Measurements from ENCODE around the gene CHAF1A. TPM values are rescaled to one million over a fixed set of nuclear protein-coding genes. Genes with fewer than 3 reads are reported as not detected.

Gene CHAF1A
- total and polyA plus RNA-seq, 2 donors (not counting 1 experiment from before 2014, with no cell fraction given) = 5.9 TPM

- TF ChIP-seq EZH2 (IDR thresholded peaks at IDR 0.05; ENCODE audit: low read length, missing control alignments) = no peak
- TF ChIP-seq, protein P1, sequence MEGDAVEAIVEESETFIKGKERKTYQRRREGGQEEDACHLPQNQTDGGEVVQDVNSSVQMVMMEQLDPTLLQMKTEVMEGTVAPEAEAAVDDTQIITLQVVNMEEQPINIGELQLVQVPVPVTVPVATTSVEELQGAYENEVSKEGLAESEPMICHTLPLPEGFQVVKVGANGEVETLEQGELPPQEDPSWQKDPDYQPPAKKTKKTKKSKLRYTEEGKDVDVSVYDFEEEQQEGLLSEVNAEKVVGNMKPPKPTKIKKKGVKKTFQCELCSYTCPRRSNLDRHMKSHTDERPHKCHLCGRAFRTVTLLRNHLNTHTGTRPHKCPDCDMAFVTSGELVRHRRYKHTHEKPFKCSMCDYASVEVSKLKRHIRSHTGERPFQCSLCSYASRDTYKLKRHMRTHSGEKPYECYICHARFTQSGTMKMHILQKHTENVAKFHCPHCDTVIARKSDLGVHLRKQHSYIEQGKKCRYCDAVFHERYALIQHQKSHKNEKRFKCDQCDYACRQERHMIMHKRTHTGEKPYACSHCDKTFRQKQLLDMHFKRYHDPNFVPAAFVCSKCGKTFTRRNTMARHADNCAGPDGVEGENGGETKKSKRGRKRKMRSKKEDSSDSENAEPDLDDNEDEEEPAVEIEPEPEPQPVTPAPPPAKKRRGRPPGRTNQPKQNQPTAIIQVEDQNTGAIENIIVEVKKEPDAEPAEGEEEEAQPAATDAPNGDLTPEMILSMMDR (conservative IDR thresholded peaks at IDR 0.05 in 1 of 2, IDR thresholded peaks at IDR 0.05 in 1 of 2; ENCODE audit: low read depth in 1 of 2, low read length in 2 of 2) = no peak
- Histone ChIP-seq H4K20me1 (ENCODE audit: control insufficient read depth, extremely low read depth, insufficient read depth, low read length) (no peaks in the 10 kb centered on the region), H3K79me2 (ENCODE audit: control insufficient read depth, insufficient read depth, low read length) (no peaks in the 10 kb centered on the region), H3K36me3 (ENCODE audit: control insufficient read depth, insufficient read depth, low read length) (peaks cover 36% of the 10 kb centered on the region), H3K4me1 (ENCODE audit: control insufficient read depth, extremely low read depth, insufficient read depth, low read length) (no peaks in the 10 kb centered on the region), H3K27ac (ENCODE audit: insufficient read depth, low read length) (no peak overlapping the region), H2AFZ (ENCODE audit: low read length) (no peak overlapping the region), H3K27me3 (ENCODE audit: control insufficient read depth, insufficient read depth, low read length) (no peaks in the 10 kb centered on the region), H3K4me3 (replicated peaks in 1 of 4; ENCODE audit: control extremely low read depth in 1 of 4, insufficient read depth in 1 of 4, low read depth in 3 of 4, low read length in 4 of 4) (no peak overlapping the region), H3K9me3 (ENCODE audit: control insufficient read depth, insufficient read depth, low read depth, low read length) (no peaks in the 10 kb centered on the region), H3K9ac (ENCODE audit: insufficient read depth, low read length) (no peak overlapping the region), H3K4me2 (ENCODE audit: extremely low read depth, insufficient read depth, low read length) (no peak overlapping the region)
- DNase-seq (ENCODE audit: low read depth in 2 of 2) = no peak
Measured at GRCh38 chr19:4357921-4358326, 44.5 kb upstream of the CHAF1A start.

DNA sequence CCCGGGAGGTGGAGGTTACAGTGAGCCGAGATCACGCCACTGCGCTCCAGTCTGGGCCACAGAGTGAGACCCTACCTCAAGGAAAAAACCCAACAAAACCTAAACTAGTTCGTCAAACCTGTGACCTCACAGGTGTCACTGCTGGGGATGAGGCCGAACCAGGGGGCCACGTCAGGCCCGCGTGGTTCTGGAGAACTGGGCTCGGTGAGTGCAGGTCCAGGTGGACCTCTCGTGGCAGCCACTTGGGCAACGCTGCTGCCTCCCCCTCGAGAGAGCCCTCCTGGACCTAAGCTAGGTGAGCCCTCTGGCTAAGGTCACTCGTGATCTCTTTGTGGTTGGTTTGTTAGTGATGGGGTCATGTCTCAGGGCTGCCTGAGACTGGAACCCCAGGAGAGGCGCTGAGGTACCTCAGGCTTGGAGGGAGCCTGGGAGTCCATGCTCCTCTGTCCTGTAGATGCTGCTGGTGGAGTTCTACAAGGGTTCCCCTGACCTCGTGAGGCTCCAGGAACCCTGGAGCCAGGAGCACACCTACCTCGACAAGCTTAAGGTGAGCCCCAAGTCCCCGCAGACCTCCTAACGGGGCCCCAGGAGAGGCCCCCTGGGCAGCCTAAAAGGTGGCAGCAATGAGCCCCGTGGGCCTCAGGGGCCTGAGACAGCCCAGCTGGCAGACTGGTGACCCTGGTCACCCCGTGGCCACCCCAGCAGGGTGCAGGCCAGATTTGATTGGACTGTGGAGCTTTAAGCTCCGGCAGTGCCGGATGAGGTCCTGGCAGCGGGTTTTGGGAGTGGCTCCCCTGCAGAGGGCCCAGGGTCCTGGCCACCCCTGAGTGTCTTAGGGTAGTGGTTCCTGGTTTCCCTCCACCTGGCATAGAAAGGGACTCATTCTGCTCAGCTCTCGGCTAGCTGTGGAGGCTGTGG is 43.5 kb upstream of the CHAF1A start:
- Histone ChIP-seq H3K36me3 (ENCODE audit: control insufficient read depth, insufficient read depth, low read length) (peaks cover 44% of the 10 kb centered on the region), H3K9ac (ENCODE audit: insufficient read depth, low read length) (no peak overlapping the region), H3K27me3 (ENCODE audit: control insufficient read depth, insufficient read depth, low read length) (no peaks in the 10 kb centered on the region), H3K4me1 (ENCODE audit: control insufficient read depth, extremely low read depth, insufficient read depth, low read length) (no peaks in the 10 kb centered on the region), H3K9me3 (ENCODE audit: control insufficient read depth, insufficient read depth, low read depth, low read length) (no peaks in the 10 kb centered on the region), H3K4me2 (ENCODE audit: extremely low read depth, insufficient read depth, low read length) (no peak overlapping the region), H3K27ac (ENCODE audit: insufficient read depth, low read length) (no peak overlapping the region), H4K20me1 (ENCODE audit: control insufficient read depth, extremely low read depth, insufficient read depth, low read length) (no peaks in the 10 kb centered on the region), H2AFZ (ENCODE audit: low read length) (no peak overlapping the region), H3K4me3 (replicated peaks in 1 of 4; ENCODE audit: control extremely low read depth in 1 of 4, insufficient read depth in 1 of 4, low read depth in 3 of 4, low read length in 4 of 4) (no peak overlapping the region), H3K79me2 (ENCODE audit: control insufficient read depth, insufficient read depth, low read length) (no peaks in the 10 kb centered on the region)
- no peak for DNase-seq (ENCODE audit: low read depth in 2 of 2)
- TF ChIP-seq, protein P1 (conservative IDR thresholded peaks at IDR 0.05 in 1 of 2, IDR thresholded peaks at IDR 0.05 in 1 of 2; ENCODE audit: low read depth in 1 of 2, low read length in 2 of 2) = no peak
- TF ChIP-seq EZH2 (IDR thresholded peaks at IDR 0.05; ENCODE audit: low read length, missing control alignments) = no peak

DNA sequence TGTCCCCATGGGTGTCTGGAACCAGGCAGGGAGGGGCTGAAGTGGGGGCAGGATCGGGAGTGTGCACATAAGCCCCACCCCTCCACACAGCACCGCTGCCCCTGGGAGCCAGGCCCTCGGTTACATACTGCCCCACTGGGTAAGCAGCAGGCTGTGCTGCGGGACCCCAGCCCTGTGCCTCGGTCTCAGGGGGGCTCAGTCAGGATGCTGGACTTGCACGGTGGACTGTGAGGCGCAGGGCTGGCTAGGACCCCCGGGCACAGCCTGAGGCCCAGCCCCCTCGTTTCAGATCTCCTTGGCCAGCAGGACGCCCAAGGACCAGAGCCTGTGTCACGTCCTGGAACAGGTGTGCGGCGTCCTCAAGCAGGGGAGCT is 42.8 kb upstream of the CHAF1A start:
- Histone ChIP-seq H2AFZ (ENCODE audit: low read length) (no peak overlapping the region), H3K4me1 (ENCODE audit: control insufficient read depth, extremely low read depth, insufficient read depth, low read length) (no peaks in the 10 kb centered on the region), H3K9ac (ENCODE audit: insufficient read depth, low read length) (no peak overlapping the region), H3K36me3 (ENCODE audit: control insufficient read depth, insufficient read depth, low read length) (peaks cover 45% of the 10 kb centered on the region), H3K79me2 (ENCODE audit: control insufficient read depth, insufficient read depth, low read length) (no peaks in the 10 kb centered on the region), H3K27ac (ENCODE audit: insufficient read depth, low read length) (no peak overlapping the region), H3K9me3 (ENCODE audit: control insufficient read depth, insufficient read depth, low read depth, low read length) (no peaks in the 10 kb centered on the region), H3K27me3 (ENCODE audit: control insufficient read depth, insufficient read depth, low read length) (no peaks in the 10 kb centered on the region), H4K20me1 (ENCODE audit: control insufficient read depth, extremely low read depth, insufficient read depth, low read length) (no peaks in the 10 kb centered on the region), H3K4me2 (ENCODE audit: extremely low read depth, insufficient read depth, low read length) (no peak overlapping the region), H3K4me3 (replicated peaks in 1 of 4; ENCODE audit: control extremely low read depth in 1 of 4, insufficient read depth in 1 of 4, low read depth in 3 of 4, low read length in 4 of 4) (no peak overlapping the region)
- DNase-seq (ENCODE audit: low read depth in 2 of 2) = no peak
- TF ChIP-seq, protein P1 (conservative IDR thresholded peaks at IDR 0.05 in 1 of 2, IDR thresholded peaks at IDR 0.05 in 1 of 2; ENCODE audit: low read depth in 1 of 2, low read length in 2 of 2) = no peak
- no peak for TF ChIP-seq EZH2 (IDR thresholded peaks at IDR 0.05; ENCODE audit: low read length, missing control alignments)
